ENCODE data around the gene SEMA5A.

The SEMA5A gene

GRCh38 chr5:9056046-9056445, 489.8 kb downstream of the SEMA5A start:
- DNase-seq (ENCODE audit: low read depth) = no peak

- DNase-seq (ENCODE audit: low read depth) = no peak
Measured at GRCh38 chr5:9054821-9055589, 490.9 kb downstream of the SEMA5A start.

GRCh38 chr5:9054322-9054721, 491.6 kb downstream of the SEMA5A start:
- no peak for DNase-seq (ENCODE audit: low read depth)

GRCh38 chr5:9052421-9052820, 493.5 kb downstream of the SEMA5A start:
- no peak for DNase-seq (ENCODE audit: low read depth)

GRCh38 chr5:9051779-9052178, 494.1 kb downstream of the SEMA5A start:
- DNase-seq (ENCODE audit: low read depth) = no peak

GRCh38 chr5:9047932-9048331, 497.9 kb downstream of the SEMA5A start:
- DNase-seq (ENCODE audit: low read depth) = no peak

GRCh38 chr5:9046756-9047481, 499.0 kb downstream of the SEMA5A start:
- peak; percentile 100 for DNase-seq (ENCODE audit: low read depth)

GRCh38 chr5:9045946-9046345, 499.9 kb downstream of the SEMA5A start:
- no peak for DNase-seq (ENCODE audit: low read depth)

- DNase-seq (ENCODE audit: low read depth) = no peak
Measured at GRCh38 chr5:9042241-9042640, 503.6 kb downstream of the SEMA5A start.

- no peak for DNase-seq (ENCODE audit: low read depth)
Measured at GRCh38 chr5:9040475-9040874, 505.4 kb downstream of the SEMA5A start.

GRCh38 chr5:9037048-9037447, 508.8 kb downstream of the SEMA5A start:
- no peak for DNase-seq (ENCODE audit: low read depth)

- no peak for DNase-seq (ENCODE audit: low read depth)
Measured at GRCh38 chr5:9035346-9035745, 510.5 kb downstream of the SEMA5A start.

- DNase-seq (ENCODE audit: low read depth) = peak; percentile 52
Measured at GRCh38 chr5:9034649-9035048, 511.2 kb downstream of the SEMA5A start.

GRCh38 chr5:9033524-9033923, 512.4 kb downstream of the SEMA5A start:
- DNase-seq (ENCODE audit: low read depth) = no peak

GRCh38 chr5:9025942-9026341, 519.9 kb downstream of the SEMA5A start:
- DNase-seq (ENCODE audit: low read depth) = no peak

GRCh38 chr5:9020996-9021395, 524.9 kb downstream of the SEMA5A start:
- no peak for DNase-seq (ENCODE audit: low read depth)

- DNase-seq (ENCODE audit: low read depth) = peak; percentile 31
Measured at GRCh38 chr5:9015937-9016270, 530.0 kb downstream of the SEMA5A start.

GRCh38 chr5:9015260-9015936, 530.5 kb downstream of the SEMA5A start:
- peak; percentile 51 for DNase-seq (ENCODE audit: low read depth)

GRCh38 chr5:9013147-9013546, 532.7 kb downstream of the SEMA5A start:
- no peak for DNase-seq (ENCODE audit: low read depth)

GRCh38 chr5:9009931-9010651, 535.8 kb downstream of the SEMA5A start:
- DNase-seq (ENCODE audit: low read depth) = no peak

GRCh38 chr5:8997542-8998070, 548.3 kb downstream of the SEMA5A start:
- DNase-seq (ENCODE audit: low read depth) = no peak

GRCh38 chr5:8993031-8993430, 552.8 kb downstream of the SEMA5A start:
- no peak for DNase-seq (ENCODE audit: low read depth)

Data from HS-5 (cell line).